Right lobe of liver (tissue), 6 donors: ENCODE measurements around the gene MUTYH. TPM values are rescaled to one million over a fixed set of nuclear protein-coding genes. Genes with fewer than 3 reads are reported as not detected.
"Not testable (repeated sequence)": the region's sequence is repeated elsewhere in the genome, so short reads cannot be mapped to it uniquely, and the experiment has no call there.

Source experiments
- ATAC-seq, 4 donors: fragments of 200-7000 bp; cut with Tn5 transposase; one replicate each; pipeline ENCODE4 v1.9.1; 2020; ENCODE audit warnings: mild to moderate bottlenecking in 4 of 4, moderate library complexity in 4 of 4
- DNase-seq, 3 donors: peaks; one replicate each; pipeline ENCODE4 v3.0.0-alpha.2; 2020
- H3K27ac ChIP-seq, 3 donors: fragments of 200-600 bp; one replicate each; pipeline ENCODE4 v1.8.0; 2022
- H3K27me3 ChIP-seq, 2 donors: fragments of 200-600 bp; one replicate each; pipeline ENCODE4 v1.8.0; 2022
- H3K36me3 ChIP-seq, 4 donors: fragments of 200-600 bp; sonication (generic) in 1 of 4; one replicate each; pipeline versions ENCODE4 v1.5.1 to v1.8.0; 2017 to 2022; ENCODE audit warnings: control low read depth in 1 of 4
- H3K4me1 ChIP-seq, 4 donors: fragments of 200-600 bp; sonication (generic) in 1 of 4; one replicate each; pipeline versions ENCODE4 v1.5.1 to v1.8.0; 2017 to 2022; ENCODE audit warnings: control low read depth in 1 of 4
- H3K4me3 ChIP-seq, 3 donors: fragments of 200-600 bp; one replicate each; pipeline ENCODE4 v1.8.0; 2022
- H3K9me3 ChIP-seq, 4 donors: fragments of 200-600 bp; sonication (generic) in 1 of 4; one replicate each; pipeline versions ENCODE4 v1.5.1 to v1.8.0; 2017 to 2022; ENCODE audit warnings: control low read depth in 1 of 4
- CTCF ChIP-seq, 4 donors: fragments of 200-600 bp in 3 of 4; fragments of 450-650 bp in 1 of 4; IDR thresholded peaks; one replicate each; pipeline versions ENCODE4 v1.5.1 to v1.8.0; 2016 to 2022; ENCODE audit warnings: antibody characterized with exemption in 4 of 4, mild to moderate bottlenecking in 2 of 4
- POLR2A ChIP-seq: fragments of 450-650 bp; IDR thresholded peaks from one replicate; pipeline ENCODE4 v1.6.1; 2017; ENCODE audit warnings: antibody characterized with exemption, mild to moderate bottlenecking
- WGBS: methylation state at CpG from one replicate; pipeline ENCODE4 v1.1.6; 2018; ENCODE audit warnings: low coverage, low lambda C conversion rate; ENCODE audit not compliant: insufficient coverage; ENCODE audit errors: missing lambda C conversion rate; 5-methylcytosine and 5-hydroxymethylcytosine counted together
- intact Hi-C, 2 donors: fragments of 100-400 bp; cut with DNase I; formaldehyde crosslinking; loops; one replicate each; pipeline versions ENCODE4 v1.11.2 to v1.14.1; 2022
- long read RNA-seq: library from polyadenylated mRNA; unstranded; transcript quantifications from one replicate; pipeline ENCODE4 v2.0.0, GENCODE V29; 2019
- total RNA-seq, 6 experiments: library from RNA; depleted of rRNA in 2 of 6; stranded (reverse); fragments of >200 nt in 2 of 6; fragmentation: NEBNext Ultra II Directional in 3 of 6; extraction: Animal tissue kit (Norgen Biotek cat#: 25700) in 3 of 6; gene quantifications; one replicate each; pipeline versions ENCODE4 v1.1.0 to v1.2.4, GENCODE V29; 2016 to 2023
- donor health status: DM: no; HTN: yes; CAD: no.
- donor health status: DM: no; HTN: no; CAD: no.
- donor health status: DM: no; HTN: no; CAD: no.
- donor health status: DM: no; HTN: yes; CAD: no.
- donor health status: DM: no; HTN: yes; CAD: no.

MUTYH gene
- total RNA-seq = 10 to 100 TPM in 2 of 6 experiments, 1 to 10 TPM in 4; 7.2 to 11.9 (median 8.4) TPM
- long read RNA-seq, partial matches to known transcripts = 0 of 1 reads
- long read RNA-seq, other reads (novel, unspliced or antisense) = 1 of 1 reads

- peaks cover 0 to 20% (median 9%) of the 10 kb centered on the region in 4 donors for H3K4me1 ChIP-seq
- no peaks in the 10 kb centered on the region for H3K9me3 ChIP-seq
- no peaks in the 10 kb centered on the region for H3K27me3 ChIP-seq
- peak; percentile 88 to 94 (median 93) for ATAC-seq
- intact Hi-C loops = no loop called here
- peak within 1 kb of the TSS; percentile 86 to 93 (median 89) for H3K27ac ChIP-seq
- TF ChIP-seq CTCF (IDR thresholded peaks at IDR 0.05) (no peak), POLR2A (peak; percentile 91)
- H3K4me3 ChIP-seq = peak within 1 kb of the TSS; percentile 71 to 94 (median 82)
- peak; percentile 94 to 96 (median 95) for DNase-seq
- WGBS = 2% methylated on average over 19 of the region's 70 CpGs
- H3K36me3 ChIP-seq = peaks cover 0 to 31% (median 13%) of the 10 kb centered on the region in 4 donors
Measured at GRCh38 chr1:45339789-45340558, at the start of gene MUTYH, which contains the start of gene TOE1. MUTYH (minus strand) TSS chr1:45340440; CDS start chr1:45334505, 5,935 bp downstream. TOE1 (plus strand) TSS chr1:45340170; CDS start chr1:45340253, 83 bp downstream.

- intact Hi-C loops = no loop called here
- no peak for TF ChIP-seq CTCF (IDR thresholded peaks at IDR 0.05)
- TF ChIP-seq POLR2A = no peak
- WGBS = 79% methylated on average over 3 of the region's 3 CpGs
- DNase-seq (no peak), ATAC-seq (no peak)
- H3K36me3 ChIP-seq = no peaks in the 10 kb centered on the region
- no peaks in the 10 kb centered on the region for H3K27me3 ChIP-seq
- no peak overlapping the region for H3K27ac ChIP-seq
- H3K9me3 ChIP-seq = no peaks in the 10 kb centered on the region
- H3K4me3 ChIP-seq = no peak overlapping the region
- H3K4me1 ChIP-seq = peaks cover 0 to 2% (median 0%) of the 10 kb centered on the region in 4 donors
Measured at GRCh38 chr1:45386219-45386618, 46.0 kb upstream of the MUTYH start.

- TF ChIP-seq CTCF (IDR thresholded peaks at IDR 0.05) = no peak
- no peak for TF ChIP-seq POLR2A
- H3K27ac ChIP-seq = no peak overlapping the region
- ATAC-seq = no peak
- no peaks in the 10 kb centered on the region for H3K9me3 ChIP-seq
- H3K4me1 ChIP-seq = peaks cover 0 to 8% (median 0%) of the 10 kb centered on the region in 4 donors
- 86% methylated on average over 3 of the region's 3 CpGs for WGBS
- intact Hi-C loops = no loop called here
- no peaks in the 10 kb centered on the region for H3K36me3 ChIP-seq
- H3K27me3 ChIP-seq = no peaks in the 10 kb centered on the region
- H3K4me3 ChIP-seq = no peak overlapping the region
- DNase-seq = no peak
Measured at GRCh38 chr1:45385302-45385701, 45.1 kb upstream of the MUTYH start.

- not testable (repeated sequence) for H3K36me3 ChIP-seq
Measured at GRCh38 chr1:45384213-45384612, 44.0 kb upstream of the MUTYH start.

GRCh38 chr1:45383191-45383590, 43.0 kb upstream of the MUTYH start:
- H3K27ac ChIP-seq = no peak overlapping the region
- H3K4me3 ChIP-seq = no peak overlapping the region
- 92% methylated on average over 1 of the region's 1 CpG for WGBS
- intact Hi-C loops = no loop called here
- peaks cover 0 to 8% (median 0%) of the 10 kb centered on the region in 4 donors for H3K4me1 ChIP-seq
- H3K9me3 ChIP-seq = no peaks in the 10 kb centered on the region
- DNase-seq (no peak), ATAC-seq (no peak)
- no peaks in the 10 kb centered on the region for H3K36me3 ChIP-seq
- TF ChIP-seq CTCF (IDR thresholded peaks at IDR 0.05) (no peak), POLR2A (no peak)
- H3K27me3 ChIP-seq = no peaks in the 10 kb centered on the region

More at GRCh38 chr1:45384213-45384612, 44.0 kb upstream of the MUTYH start:
- intact Hi-C loops, H3K27me3 ChIP-seq, H3K9me3 ChIP-seq, ATAC-seq, H3K4me3 ChIP-seq, DNase-seq, H3K27ac ChIP-seq, H3K4me1 ChIP-seq: not testable (repeated sequence)
- 76% methylated on average over 4 of the region's 4 CpGs for WGBS
